GM21576 (cell line): ENCODE data around the gene FIS1.
"Not testable (repeated sequence)": the region's sequence is repeated elsewhere in the genome, so short reads cannot be mapped to it uniquely, and the experiment has no call there.

Source experiments
- ATAC-seq: cut with Tn5 transposase; IDR thresholded peaks from one replicate; pipeline ENCODE4 v1.9.1; 2021; ENCODE audit warnings: mild to moderate bottlenecking, moderate library complexity; ENCODE audit not compliant: unreplicated experiment

Gene FIS1

DNA sequence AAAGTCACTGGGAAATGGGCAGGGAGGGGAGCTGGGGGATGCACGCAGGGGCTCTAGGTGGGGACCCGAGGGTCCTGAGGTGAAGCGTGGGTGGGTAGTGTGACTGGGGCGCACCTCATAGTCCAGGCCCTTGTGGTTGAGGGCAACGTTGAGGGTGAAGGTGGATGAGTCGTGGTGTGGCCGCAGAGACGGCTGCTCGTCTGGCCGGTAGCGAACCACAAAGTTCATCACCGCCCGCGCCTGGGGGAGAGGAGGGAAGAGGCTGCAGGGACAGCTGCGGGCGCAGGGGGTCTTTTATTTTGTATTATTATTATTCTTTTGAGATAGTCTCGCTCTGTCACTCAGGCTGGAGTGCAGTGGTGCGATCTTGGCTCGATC lies 38.2 kb downstream of the FIS1 start:
- ATAC-seq, result no peak

DNA sequence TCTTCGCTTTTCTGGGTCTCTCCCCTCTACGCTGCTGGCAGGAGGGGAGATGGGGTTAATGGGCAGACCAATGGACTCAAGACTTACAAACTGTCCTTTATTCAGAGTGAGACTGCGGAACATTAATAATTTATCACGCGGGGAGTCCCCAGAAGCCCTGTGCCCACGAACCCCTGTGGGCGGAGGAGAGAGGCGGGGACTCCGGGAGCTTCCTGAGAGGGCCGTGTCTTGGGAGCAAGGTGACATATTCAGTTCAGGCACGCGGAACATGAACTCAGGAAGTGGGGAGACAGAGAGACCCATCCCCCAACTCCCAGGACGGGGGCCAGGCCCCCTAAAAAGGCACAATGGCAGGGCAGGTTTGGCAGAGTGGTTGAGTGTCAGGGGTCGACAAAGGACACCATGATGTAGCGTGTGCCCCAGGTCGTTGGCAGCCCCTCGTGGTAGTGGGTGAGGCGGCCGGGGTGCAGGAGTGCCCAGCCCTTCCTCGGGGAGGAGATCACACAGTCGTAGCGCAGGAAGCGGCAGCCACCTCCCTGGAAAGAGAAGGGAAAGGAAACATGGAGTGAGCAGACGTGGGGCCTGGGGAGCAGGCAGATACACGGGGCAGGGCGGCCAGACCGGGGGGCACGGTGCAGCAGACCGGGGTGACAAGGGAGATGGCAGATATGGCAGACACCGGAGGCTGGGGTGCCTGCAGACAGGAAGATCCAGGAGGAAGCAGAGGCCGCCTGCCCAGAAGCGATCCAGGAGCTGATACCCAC lies 38.8 kb downstream of the FIS1 start:
- no peak for ATAC-seq

DNA sequence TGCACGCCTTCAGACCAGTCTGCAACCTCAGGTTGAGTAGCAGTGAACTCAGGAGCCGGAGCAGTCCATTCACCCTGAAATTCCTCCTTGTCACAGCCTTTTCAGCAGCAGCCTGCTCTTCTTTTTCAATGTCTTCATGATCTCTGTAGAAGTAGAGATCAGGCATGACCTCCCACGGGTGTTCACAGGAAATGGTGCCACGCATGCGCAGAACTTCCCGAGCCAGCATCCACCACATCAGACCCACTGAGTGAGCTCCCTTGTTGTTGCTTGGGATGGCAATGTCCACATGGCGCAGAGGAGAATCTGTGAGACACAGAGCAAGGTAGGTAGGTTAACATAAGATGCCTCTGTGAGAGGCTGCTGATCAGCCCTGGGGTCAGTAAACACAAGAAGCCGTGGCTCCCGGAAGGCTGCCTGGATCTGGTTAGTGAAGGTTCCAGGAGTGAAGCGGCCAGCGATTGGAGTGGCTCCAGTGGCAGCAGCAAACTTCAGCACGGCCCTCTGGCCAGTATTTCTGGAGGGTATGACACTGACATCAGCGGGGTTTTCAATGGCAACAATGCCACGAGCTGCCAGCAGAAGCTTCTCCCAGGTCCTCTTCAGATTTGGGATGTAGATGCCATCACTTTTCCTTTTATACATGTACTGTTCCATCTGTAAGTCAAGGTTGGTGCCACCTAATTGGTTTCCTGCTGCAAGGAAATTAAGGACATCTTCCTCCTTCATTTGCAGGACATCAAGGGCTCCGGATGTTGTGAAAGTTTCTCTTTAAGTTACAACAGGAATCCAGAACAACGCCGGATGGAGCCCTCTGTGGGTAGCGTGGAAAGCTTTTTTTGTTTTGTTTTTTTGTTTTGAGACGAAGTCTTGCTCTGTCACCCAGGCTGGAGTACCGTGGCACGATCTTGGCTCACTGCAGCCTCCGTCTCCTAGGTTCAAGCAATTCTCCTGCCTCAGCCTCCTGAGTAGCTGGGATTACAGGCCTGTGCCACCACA lies 40.8 kb downstream of the FIS1 start:
- ATAC-seq, result not testable (repeated sequence)

DNA sequence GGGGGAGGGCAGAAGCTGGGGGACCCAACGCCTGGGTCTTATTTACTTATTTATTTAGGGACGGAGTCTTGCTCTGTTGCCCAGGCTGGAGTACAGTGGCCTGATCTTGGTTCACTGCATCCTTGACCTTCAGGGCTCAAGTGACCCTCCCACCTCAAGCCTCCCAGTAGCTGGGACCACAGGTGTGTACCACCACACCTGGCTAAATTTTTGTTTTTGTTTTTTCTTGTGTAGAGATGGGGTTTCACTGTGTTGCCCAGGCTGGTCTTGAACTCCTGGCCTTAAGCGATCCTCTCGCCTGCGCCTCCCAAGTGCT lies 42.3 kb downstream of the FIS1 start:
- no peak for ATAC-seq

DNA sequence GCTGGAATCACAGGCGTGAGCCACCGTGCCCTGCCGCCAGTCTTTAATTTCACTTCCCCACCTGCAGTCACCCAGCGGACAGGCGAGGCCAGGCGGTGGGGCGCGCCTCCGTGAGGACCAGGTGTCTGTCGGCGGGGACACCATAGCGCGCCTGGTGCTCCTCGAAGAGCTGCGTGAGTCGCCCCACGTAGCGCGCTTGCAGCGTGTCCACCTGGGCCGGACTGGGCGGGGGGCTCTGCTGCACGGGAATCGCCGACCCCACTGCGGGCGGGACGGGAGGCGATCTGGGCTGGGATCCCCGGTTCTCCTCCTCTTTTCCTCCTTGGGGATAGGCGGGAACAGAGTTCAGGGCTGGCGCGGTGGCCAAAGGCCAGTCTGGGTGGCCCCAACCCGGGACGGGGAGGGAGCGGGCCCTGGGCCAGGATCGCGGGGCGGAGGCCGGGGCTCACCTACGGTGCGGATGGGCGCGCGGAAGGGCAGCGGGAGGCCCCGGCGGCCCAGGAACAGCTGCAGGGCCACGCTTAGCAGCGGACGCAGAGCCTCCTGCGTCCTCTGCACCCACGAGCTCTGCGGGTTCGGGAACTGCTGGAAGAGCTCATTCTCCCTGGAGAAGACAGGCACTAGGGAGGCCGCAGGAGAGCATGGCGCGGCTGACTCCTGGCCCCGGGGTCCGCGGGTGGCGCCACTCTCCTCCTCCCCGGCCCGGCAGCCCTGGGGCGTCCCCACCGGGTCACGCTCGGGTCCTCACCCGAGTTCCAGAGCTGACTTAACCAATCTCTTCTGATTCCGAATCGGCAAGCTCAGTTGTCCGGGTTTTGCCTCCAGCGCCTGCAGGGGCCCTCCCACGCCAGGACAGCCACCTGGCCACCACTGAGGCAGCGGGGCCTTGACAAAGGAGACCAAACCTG lies 42.9 kb downstream of the FIS1 start:
- ATAC-seq, result no peak

DNA sequence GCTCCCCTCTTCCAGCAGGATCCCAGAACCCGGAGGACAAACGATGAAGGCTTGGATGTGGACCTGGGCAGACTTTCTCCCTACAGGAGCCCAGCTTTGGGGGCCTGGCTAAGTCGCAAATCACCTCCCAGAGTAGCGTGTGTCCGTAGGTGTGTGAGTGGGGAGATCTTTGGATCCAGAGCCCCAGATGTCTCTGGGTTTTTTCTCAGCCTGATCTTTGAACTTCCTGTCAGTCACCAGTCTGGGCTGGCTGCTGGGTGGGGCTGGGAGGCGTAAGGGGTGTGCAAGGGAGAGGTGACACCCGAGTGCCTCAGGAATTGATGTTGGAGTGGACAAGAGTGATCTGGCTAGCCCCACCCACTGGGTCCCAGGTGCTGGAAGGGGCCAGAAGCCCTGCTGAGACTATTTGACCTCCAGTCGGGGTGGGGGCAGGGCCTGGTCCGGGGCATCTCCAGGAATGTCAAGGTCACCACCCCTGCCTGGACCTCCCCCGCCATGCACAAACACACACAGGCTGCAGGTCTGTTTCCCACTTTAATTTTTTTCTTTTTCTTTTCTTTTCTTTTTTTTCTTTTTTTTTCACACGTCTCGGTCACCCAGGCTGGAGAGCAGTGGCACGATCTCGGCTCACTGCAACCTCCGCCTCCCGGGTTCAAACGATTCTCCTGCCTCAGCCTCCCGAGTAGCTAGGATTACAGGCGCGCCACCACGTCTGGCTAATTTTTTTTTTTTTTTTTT lies 43.9 kb downstream of the FIS1 start, which contains the start of gene MOGAT3:
MOGAT3 (minus strand) TSS at position 175 of the 738 bp plus-strand sequence. CDS start 182 bp downstream, outside the sequence.
- ATAC-seq, result no peak

DNA sequence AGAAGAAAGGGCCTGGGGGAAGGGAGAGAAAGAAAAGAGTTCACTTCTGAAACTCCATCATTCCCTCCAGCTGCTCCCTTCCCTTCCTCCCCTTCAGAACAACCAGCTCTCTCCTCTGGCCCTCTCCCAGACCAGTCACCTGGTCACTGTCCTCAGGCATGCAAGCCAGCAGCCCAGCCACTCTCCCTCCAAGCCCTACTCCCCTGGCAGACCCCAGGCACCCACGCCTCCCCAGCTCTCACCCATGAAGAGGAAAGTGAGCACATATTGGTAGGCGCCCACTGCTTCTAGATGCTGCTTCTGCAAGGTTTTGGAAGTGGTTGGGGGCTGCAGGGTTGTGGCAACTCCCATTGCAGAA lies 44.4 kb downstream of the FIS1 start:
- no peak for ATAC-seq

DNA sequence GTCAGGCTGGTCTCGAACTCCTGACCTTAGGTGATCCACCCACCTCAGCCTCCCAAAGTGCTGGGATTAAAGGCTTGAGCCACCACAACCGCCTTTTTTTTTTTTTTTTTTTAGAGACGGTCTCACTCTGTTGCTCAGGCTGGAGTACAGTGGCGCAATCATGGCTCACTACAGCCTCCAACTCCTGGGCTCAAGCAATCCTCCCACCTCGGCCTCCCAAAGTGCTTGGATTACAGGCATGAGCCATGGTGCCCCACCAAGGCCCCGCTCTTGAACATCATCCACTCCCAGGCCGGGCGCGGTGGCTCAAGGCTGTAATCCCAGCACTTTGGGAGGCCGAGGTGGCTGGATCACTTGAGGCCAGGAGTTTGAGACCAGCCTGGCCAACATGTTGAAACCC lies 45.4 kb downstream of the FIS1 start:
- not testable (repeated sequence) for ATAC-seq

DNA sequence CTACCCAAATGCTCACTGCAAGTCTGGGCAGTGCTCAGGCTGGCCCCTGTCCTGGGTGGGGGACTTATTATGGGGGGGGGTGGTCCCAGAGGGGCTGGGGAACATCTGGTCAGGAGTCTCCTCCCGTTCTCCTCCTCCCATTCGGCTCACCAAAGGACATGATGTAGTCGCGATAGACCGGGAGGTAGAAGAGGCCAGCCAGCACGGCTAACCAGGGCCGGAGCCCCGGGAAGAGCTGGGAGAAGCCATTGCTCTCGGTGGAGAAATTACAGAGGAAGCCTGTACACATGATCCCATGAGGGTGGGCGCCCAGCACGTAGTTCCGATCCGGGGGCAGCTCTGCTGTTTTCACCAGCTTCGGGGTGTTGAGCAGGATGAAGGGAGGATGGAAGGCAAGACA lies 46.4 kb downstream of the FIS1 start:
- no peak for ATAC-seq

DNA sequence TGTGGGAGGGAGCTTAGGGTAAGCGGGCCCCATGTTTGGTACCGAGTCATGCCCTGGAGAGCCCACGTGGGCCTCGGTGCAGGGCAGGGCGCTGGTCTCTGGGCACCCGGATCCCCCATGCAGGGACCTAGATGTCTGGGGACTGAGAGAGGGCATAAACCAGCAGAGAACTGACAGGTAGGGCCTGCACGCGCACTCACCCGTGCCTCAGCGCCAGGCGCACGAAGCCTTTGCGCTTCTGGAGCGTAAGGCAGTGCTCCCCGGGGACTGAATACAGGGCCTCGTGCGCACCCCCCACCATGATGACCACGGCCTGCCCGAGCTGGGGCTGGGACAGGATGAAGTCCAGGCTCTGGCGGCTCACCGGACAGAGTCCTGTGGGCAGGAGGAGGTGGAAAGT lies 46.9 kb downstream of the FIS1 start:
- ATAC-seq, result no peak

DNA sequence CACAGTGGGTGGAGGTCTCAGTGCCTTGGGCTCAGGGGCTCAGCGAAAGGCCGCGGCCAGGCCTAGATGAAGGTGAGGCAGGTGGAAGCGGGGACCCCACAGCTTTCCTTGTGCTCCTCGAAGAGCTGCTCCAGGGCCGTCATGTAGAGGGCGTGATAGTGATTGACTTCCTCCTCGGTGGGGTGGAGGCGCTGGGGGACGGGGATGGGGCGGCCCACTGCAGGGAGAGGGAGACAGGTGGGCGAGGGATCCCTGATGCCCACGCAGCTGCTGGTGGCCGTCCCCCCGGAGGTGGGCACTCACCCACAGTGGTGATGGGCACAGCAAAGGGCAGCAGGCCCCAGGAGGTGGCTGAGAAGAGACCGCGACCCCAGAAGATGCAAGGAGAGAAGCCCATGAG lies 49.0 kb downstream of the FIS1 start:
- no peak for ATAC-seq
